ENCODE data around the gene MKLN1.

MKLN1 gene

GRCh38 chr7:131482800-131483199, 155.1 kb downstream of the MKLN1 start:
- Histone ChIP-seq H3K4me2 (peak overlapping the region; percentile 0; the same call in 1 of the 2 replicates), H3K9ac (no peak overlapping the region), H4K20me1 (ENCODE audit: insufficient read depth) (no peaks in the 10 kb centered on the region), H3K27me3 (ENCODE audit: insufficient read depth, low read depth) (no peaks in the 10 kb centered on the region), H3K4me1 (ENCODE audit: low read depth, poor library complexity, severe bottlenecking) (peaks cover 38% of the 10 kb centered on the region), H3K27ac (no peak overlapping the region), H3K4me3 (IDR thresholded peaks at IDR 0.05; ENCODE audit: insufficient read depth, low read depth, low read length) (no peak overlapping the region), H3K36me3 (ENCODE audit: insufficient read depth) (no peaks in the 10 kb centered on the region), H3K79me2 (ENCODE audit: insufficient read depth, low read depth) (no peaks in the 10 kb centered on the region), H2AFZ (ENCODE audit: low read depth) (no peak overlapping the region)
- no peak for TF ChIP-seq CTCF (conservative IDR thresholded peaks at IDR 0.05; ENCODE audit: low read depth, low read length)

GRCh38 chr7:131483586-131483985, 155.9 kb downstream of the MKLN1 start:
- Histone ChIP-seq H3K27me3 (ENCODE audit: insufficient read depth, low read depth) (no peaks in the 10 kb centered on the region), H3K36me3 (ENCODE audit: insufficient read depth) (no peaks in the 10 kb centered on the region), H2AFZ (ENCODE audit: low read depth) (no peak overlapping the region), H3K4me3 (IDR thresholded peaks at IDR 0.05; ENCODE audit: insufficient read depth, low read depth, low read length) (no peak overlapping the region), H4K20me1 (ENCODE audit: insufficient read depth) (no peaks in the 10 kb centered on the region), H3K4me2 (peak overlapping the region; percentile 0; the same call in 1 of the 2 replicates), H3K4me1 (ENCODE audit: low read depth, poor library complexity, severe bottlenecking) (peaks cover 38% of the 10 kb centered on the region), H3K27ac (0 out of 2 replicates have a peak overlapping the region, but pooled peaks have one; percentile 0), H3K79me2 (ENCODE audit: insufficient read depth, low read depth) (no peaks in the 10 kb centered on the region), H3K9ac (no peak overlapping the region)
- no peak for TF ChIP-seq CTCF (conservative IDR thresholded peaks at IDR 0.05; ENCODE audit: low read depth, low read length)

GRCh38 chr7:131486346-131486745, 158.7 kb downstream of the MKLN1 start:
- no peak overlapping the region for H3K4me2 ChIP-seq
- no peaks in the 10 kb centered on the region for H4K20me1 ChIP-seq (ENCODE audit: insufficient read depth)
- no peak for TF ChIP-seq CTCF (conservative IDR thresholded peaks at IDR 0.05; ENCODE audit: low read depth, low read length)
- H3K27ac ChIP-seq = no peak overlapping the region
- H3K4me1 ChIP-seq (ENCODE audit: low read depth, poor library complexity, severe bottlenecking) = peaks cover 31% of the 10 kb centered on the region
- no peak overlapping the region for H3K4me3 ChIP-seq (IDR thresholded peaks at IDR 0.05; ENCODE audit: insufficient read depth, low read depth, low read length)
- no peak overlapping the region for H2AFZ ChIP-seq (ENCODE audit: low read depth)
- no peaks in the 10 kb centered on the region for H3K79me2 ChIP-seq (ENCODE audit: insufficient read depth, low read depth)
- H3K9ac ChIP-seq = no peak overlapping the region
- H3K27me3 ChIP-seq (ENCODE audit: insufficient read depth, low read depth) = no peaks in the 10 kb centered on the region
- H3K36me3 ChIP-seq (ENCODE audit: insufficient read depth) = no peaks in the 10 kb centered on the region

- no peaks in the 10 kb centered on the region for H3K79me2 ChIP-seq (ENCODE audit: insufficient read depth, low read depth)
- H3K4me3 ChIP-seq (IDR thresholded peaks at IDR 0.05; ENCODE audit: insufficient read depth, low read depth, low read length) = no peak overlapping the region
- no peaks in the 10 kb centered on the region for H3K27me3 ChIP-seq (ENCODE audit: insufficient read depth, low read depth)
- H3K27ac ChIP-seq = no peak overlapping the region
- TF ChIP-seq CTCF (conservative IDR thresholded peaks at IDR 0.05; ENCODE audit: low read depth, low read length) = no peak
- no peak overlapping the region for H3K9ac ChIP-seq
- H3K4me2 ChIP-seq = no peak overlapping the region
- H4K20me1 ChIP-seq (ENCODE audit: insufficient read depth) = no peaks in the 10 kb centered on the region
- no peaks in the 10 kb centered on the region for H3K36me3 ChIP-seq (ENCODE audit: insufficient read depth)
- H3K4me1 ChIP-seq (ENCODE audit: low read depth, poor library complexity, severe bottlenecking) = peaks cover 22% of the 10 kb centered on the region
- no peak overlapping the region for H2AFZ ChIP-seq (ENCODE audit: low read depth)
These were observed 159.5 kb downstream of the MKLN1 start for GRCh38 chr7:131487217-131487616.
